H1 (cell line): ENCODE results near the gene XIRP1. TPM values are rescaled to one million over a fixed set of nuclear protein-coding genes. Genes with fewer than 3 reads are reported as not detected.

Experiments
- CTCF ChIA-PET: fragments of 300-600 bp; sonication (Branson Sonifier 250); formaldehyde crosslinking; loops from one replicate; lab custom pipeline; 2021; ENCODE audit not compliant: partially characterized antibody; lab: Charles Lee
- POLR2A ChIA-PET: fragments of 300-600 bp; sonication (Branson Sonifier 250); formaldehyde crosslinking; loops from one replicate; lab custom pipeline; 2021; ENCODE audit warnings: inconsistent platforms; ENCODE audit not compliant: partially characterized antibody; lab: Charles Lee
- DNase-seq, 2 experiments: peaks; one replicate each; pipeline versions ENCODE4 v3.0.0 to v3.0.0-alpha.2; 2010 to 2022; ENCODE audit warnings: low spot score in 2 of 2, low read depth in 1 of 2, mixed read lengths in 1 of 2
- FAIRE-seq: peaks from 2 replicates; lab custom pipeline; 2011; peaks lifted over from hg19 to GRCh38; lab: Jason Lieb, UNC
- H2AFZ ChIP-seq: 2 replicates; pipeline ENCODE4 v1.8.1; 2012; ENCODE audit warnings: low read length, inconsistent platforms
- H2AK5ac ChIP-seq: 2 replicates; pipeline ENCODE4 v1.6.1; 2013; ENCODE audit warnings: low read depth, low read length
- H2BK120ac ChIP-seq: replicated peaks from 2 replicates; pipeline ENCODE3; 2013; ENCODE audit warnings: low read depth, low read length, inconsistent platforms
- H2BK12ac ChIP-seq: 2 replicates; pipeline ENCODE4 v1.6.1; 2013; ENCODE audit warnings: low read depth, low read length
- H2BK15ac ChIP-seq: 2 replicates; pipeline ENCODE4 v1.6.1; 2013; ENCODE audit warnings: low read length
- H2BK20ac ChIP-seq: 2 replicates; pipeline ENCODE4 v1.6.1; 2013; ENCODE audit warnings: low read length
- H2BK5ac ChIP-seq: 2 replicates; pipeline ENCODE4 v1.6.1; 2013; ENCODE audit warnings: low read depth, low read length
- H3K14ac ChIP-seq: 2 replicates; pipeline ENCODE4 v1.6.1; 2013; ENCODE audit warnings: inconsistent platforms; ENCODE audit not compliant: insufficient read length
- H3K18ac ChIP-seq: 2 replicates; pipeline ENCODE4 v1.6.1; 2013; ENCODE audit warnings: low read length; ENCODE audit errors: extremely low read depth
- H3K23ac ChIP-seq: 2 replicates; pipeline ENCODE4 v1.6.1; 2013; ENCODE audit warnings: inconsistent platforms; ENCODE audit not compliant: insufficient read length
- H3K23me2 ChIP-seq: 2 replicates; pipeline ENCODE4 v1.6.1; 2013; ENCODE audit warnings: low read depth, low read length
- H3K27ac ChIP-seq: 2 replicates; pipeline ENCODE4 v1.6.1; 2011; ENCODE audit warnings: low read depth, low read length, inconsistent platforms
- H3K27me3 ChIP-seq, 4 experiments: replicated peaks in 1 of 4; 1 replicate in 1 of 4; 2 replicates in 3 of 4; pipeline versions ENCODE4 v1.6.1 to v1.8.1; 2011 to 2013; ENCODE audit warnings: low read length in 3 of 4, mild to moderate bottlenecking in 3 of 4, inconsistent platforms in 2 of 4, mixed read lengths in 2 of 4, moderate library complexity in 1 of 4; ENCODE audit not compliant: control insufficient read depth in 3 of 4, insufficient read depth in 3 of 4; ENCODE audit errors: extremely low read depth in 1 of 4
- H3K36me3 ChIP-seq, 4 experiments: 2 replicates each; pipeline versions ENCODE4 v1.6.1 to v1.8.1; 2011 to 2013; ENCODE audit warnings: mild to moderate bottlenecking in 4 of 4, low read length in 3 of 4, moderate library complexity in 2 of 4, control low read depth in 1 of 4, inconsistent platforms in 1 of 4; ENCODE audit not compliant: insufficient read depth in 4 of 4, control insufficient read depth in 2 of 4
- H3K4ac ChIP-seq: replicated peaks from 2 replicates; pipeline ENCODE3; 2013; ENCODE audit warnings: low read length, low read depth, mixed read lengths, inconsistent platforms; ENCODE audit not compliant: insufficient read length
- H3K4me1 ChIP-seq, 4 experiments: replicated peaks in 1 of 4; 1 replicate in 1 of 4; 2 replicates in 3 of 4; pipeline versions ENCODE4 v1.6.1 to v1.8.1; 2011 to 2013; ENCODE audit warnings: low read length in 3 of 4, inconsistent platforms in 2 of 4, mixed read lengths in 1 of 4; ENCODE audit not compliant: insufficient read depth in 4 of 4, control insufficient read depth in 3 of 4
- H3K4me2 ChIP-seq, 2 experiments: 2 replicates each; pipeline versions ENCODE4 v1.6.1 to v1.8.1; 2011 to 2013; ENCODE audit warnings: low read depth in 2 of 2, low read length in 2 of 2, control low read depth in 1 of 2, inconsistent platforms in 1 of 2, mild to moderate bottlenecking in 1 of 2; ENCODE audit not compliant: insufficient read depth in 1 of 2
- H3K4me3 ChIP-seq, 4 experiments: fragments of 200-600, 300-600 bp in 1 of 4; sonication (generic), shearing (Covaris generic), sonication (Bioruptor Twin) in 1 of 4; 2 replicates each; pipeline versions ENCODE4 v1.5.1 to v1.8.1; 2011 to 2016; ENCODE audit warnings: low read length in 4 of 4, low read depth in 3 of 4, control low read depth in 2 of 4, inconsistent platforms in 2 of 4, mild to moderate bottlenecking in 2 of 4, mixed read lengths in 1 of 4, moderate library complexity in 1 of 4; ENCODE audit not compliant: insufficient read depth in 2 of 4; ENCODE audit errors: extremely low read depth in 1 of 4
- H3K56ac ChIP-seq: replicated peaks from 2 replicates; pipeline ENCODE3; 2013; ENCODE audit warnings: low read depth, mild to moderate bottlenecking, mixed read lengths, low read length, inconsistent platforms; ENCODE audit not compliant: insufficient read length
- H3K79me1 ChIP-seq: 2 replicates; pipeline ENCODE4 v1.6.1; 2013; ENCODE audit warnings: low read depth, low read length, control low read depth
- H3K79me2 ChIP-seq, 2 experiments: 2 replicates each; pipeline versions ENCODE4 v1.6.1 to v1.8.1; 2012 to 2013; ENCODE audit warnings: low read length in 2 of 2, mild to moderate bottlenecking in 2 of 2, inconsistent platforms in 1 of 2; ENCODE audit not compliant: insufficient read depth in 2 of 2, control insufficient read depth in 1 of 2
- H3K9ac ChIP-seq, 4 experiments: replicated peaks in 1 of 4; 1 replicate in 1 of 4; 2 replicates in 3 of 4; pipeline versions ENCODE4 v1.6.1 to v1.8.1; 2011 to 2013; ENCODE audit warnings: low read depth in 3 of 4, low read length in 3 of 4, control low read depth in 2 of 4, mild to moderate bottlenecking in 2 of 4, moderate library complexity in 2 of 4, inconsistent platforms in 1 of 4; ENCODE audit errors: extremely low read depth in 1 of 4
- H3K9me3 ChIP-seq, 2 experiments: 2 replicates each; pipeline versions ENCODE4 v1.6.1 to v1.8.1; 2012 to 2013; ENCODE audit warnings: mild to moderate bottlenecking in 2 of 2, moderate library complexity in 2 of 2, control low read depth in 1 of 2, inconsistent platforms in 1 of 2, low read depth in 1 of 2, low read length in 1 of 2, mixed read lengths in 1 of 2; ENCODE audit not compliant: insufficient read depth in 2 of 2
- H4K20me1 ChIP-seq, 2 experiments: replicated peaks in 1 of 2; 2 replicates each; pipeline versions ENCODE3 to v1.8.1; 2011 to 2013; ENCODE audit warnings: inconsistent platforms in 2 of 2, low read length in 2 of 2, mild to moderate bottlenecking in 1 of 2; ENCODE audit not compliant: insufficient read depth in 2 of 2, control insufficient read depth in 1 of 2
- H4K5ac ChIP-seq: 2 replicates; pipeline ENCODE4 v1.6.1; 2013; ENCODE audit warnings: low read length, low read depth, mixed read lengths, inconsistent platforms; ENCODE audit not compliant: insufficient read length
- H4K8ac ChIP-seq: 2 replicates; pipeline ENCODE4 v1.8.0; 2013; ENCODE audit warnings: mild to moderate bottlenecking, moderate library complexity, low read length, inconsistent platforms; ENCODE audit not compliant: insufficient read depth; ENCODE audit errors: extremely low read depth
- H4K91ac ChIP-seq: replicated peaks from 2 replicates; pipeline ENCODE3; 2013; ENCODE audit warnings: low read length, mixed read lengths, inconsistent platforms; ENCODE audit not compliant: insufficient read length
- CBX5 ChIP-seq: fragments of 300-800, 300-1000 bp; sonication (generic); IDR thresholded peaks from 2 replicates; pipeline ENCODE4 v1.7.1; 2016; ENCODE audit warnings: antibody characterized with exemption, low read length, low read depth
- CHD2 ChIP-seq: IDR thresholded peaks from 2 replicates; pipeline ENCODE4 v1.6.1; 2012; ENCODE audit warnings: low read length, improper control_type of control experiment
- E2F6 ChIP-seq: IDR thresholded peaks from 2 replicates; pipeline ENCODE4 v1.6.1; 2012; ENCODE audit warnings: inconsistent platforms
- NANOG ChIP-seq: IDR thresholded peaks from 2 replicates; pipeline ENCODE4 v1.6.1; 2011; ENCODE audit warnings: low read length, low read depth, mild to moderate bottlenecking, inconsistent platforms; ENCODE audit not compliant: insufficient read depth, poor library complexity, severe bottlenecking
- NRF1 ChIP-seq: IDR thresholded peaks from 2 replicates; pipeline ENCODE4 v1.6.1; 2011; ENCODE audit warnings: mild to moderate bottlenecking, low read depth, low read length, improper control_type of control experiment
- POU5F1 ChIP-seq: IDR thresholded peaks from 2 replicates; pipeline ENCODE4 v1.6.1; 2011; ENCODE audit warnings: low read depth, mild to moderate bottlenecking, low read length, moderate library complexity
- RAD21 ChIP-seq, 2 experiments: IDR thresholded peaks in 1 of 2; conservative IDR thresholded peaks in 1 of 2; 2 replicates each; pipeline ENCODE4 v1.6.1; 2011; ENCODE audit warnings: low read depth in 2 of 2, low read length in 2 of 2, improper control_type of control experiment in 1 of 2, inconsistent platforms in 1 of 2, mild to moderate bottlenecking in 1 of 2, moderate library complexity in 1 of 2
- RBBP5 ChIP-seq: IDR thresholded peaks from 2 replicates; pipeline ENCODE4 v1.7.1; 2012; ENCODE audit warnings: low read depth, mild to moderate bottlenecking, inconsistent platforms, low read length, moderate library complexity, borderline replicate concordance
- RFX5 ChIP-seq: IDR thresholded peaks from 2 replicates; pipeline ENCODE4 v1.6.1; 2011; ENCODE audit warnings: low read depth, low read length, improper control_type of control experiment, borderline replicate concordance
- TAF7 ChIP-seq: optimal IDR thresholded peaks from 2 replicates; pipeline ENCODE3; 2011; ENCODE audit warnings: low read depth, mild to moderate bottlenecking, inconsistent platforms, low read length, moderate library complexity, borderline replicate concordance
- ZNF274 ChIP-seq: IDR thresholded peaks from 2 replicates; pipeline ENCODE4 v1.7.0; 2012; ENCODE audit warnings: low read length, borderline replicate concordance; ENCODE audit errors: extremely low read depth
- WGBS, 2 experiments: shearing (Covaris generic) in 1 of 2; methylation state at CpG; one replicate each; pipeline versions ENCODE4 v1.1.6 to v1.1.7; 2013 to 2015; ENCODE audit warnings: low lambda C conversion rate in 2 of 2, mixed read lengths in 2 of 2, inconsistent platforms in 1 of 2, low coverage in 1 of 2, missing lambda C conversion rate in 1 of 2; ENCODE audit not compliant: insufficient replicate concordance in 2 of 2, insufficient coverage in 1 of 2, insufficient read length in 1 of 2; ENCODE audit errors: extremely low coverage in 1 of 2, missing lambda C conversion rate in 1 of 2; 5-methylcytosine and 5-hydroxymethylcytosine counted together
- polyA plus RNA-seq, 7 experiments: library from polyadenylated mRNA; depleted of rRNA in 3 of 7; stranded (reverse) in 5 of 7; unstranded in 2 of 7; fragments of >200 nt in 5 of 7; fragments of 200-250 nt in 2 of 7; gene quantifications; 1 replicate in 5 of 7; 2 replicates in 1 of 7; 4 replicates in 1 of 7; pipeline versions ENCODE4 v1.2.1 to v1.2.3, GENCODE V29; 2011 to 2013; ENCODE audit warnings: missing spikeins in 2 of 7, mixed read lengths in 2 of 7
- total RNA-seq: library from RNA; stranded (reverse); fragmentation: NEBNext Ultra II Directional; extraction: Animal tissue kit (Norgen Biotek cat#: 25700); gene quantifications from 2 replicates; pipeline ENCODE4 v1.2.1, GENCODE V29; 2021
- TF ChIP-seq, protein P1 (sequence below): IDR thresholded peaks from 2 replicates; pipeline ENCODE4 v1.6.1; 2011; ENCODE audit warnings: low read depth, mild to moderate bottlenecking, low read length; ENCODE audit not compliant: insufficient read depth

XIRP1 gene
- total and polyA plus RNA-seq, 2 of the 8 experiments (the other 6 are each of a cell fraction or from before 2014, with no cell fraction given), result not detected

DNA sequence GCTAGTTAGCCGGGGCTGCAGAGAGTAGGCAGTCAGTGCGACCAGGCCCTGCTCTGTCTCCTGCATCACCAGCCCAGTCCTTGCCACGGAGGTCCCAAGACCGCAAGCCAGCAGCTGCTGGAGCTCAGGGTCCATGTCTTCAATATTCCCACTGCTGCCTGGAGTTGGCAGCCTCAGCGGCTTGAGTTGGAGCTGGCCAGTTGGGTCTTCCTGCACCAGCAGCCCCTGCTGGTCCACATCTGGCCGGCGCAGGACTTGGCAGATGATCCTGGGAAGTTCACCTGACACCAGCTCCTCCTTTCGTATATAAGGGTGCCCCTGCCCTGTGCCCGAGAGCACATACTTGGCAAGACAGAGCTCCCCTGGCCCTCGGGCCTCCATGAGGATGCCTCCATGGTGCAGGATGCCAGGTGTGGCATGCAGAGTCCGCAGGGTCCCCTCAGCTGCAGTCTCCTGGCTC lies 5.7 kb downstream of the XIRP1 start:
- Histone ChIP-seq H2AK5ac (no peak overlapping the region), H3K27me3 (no peaks in the 10 kb centered on the region)
- POLR2A ChIA-PET, result interaction anchor here (2.6 kb wide), 1 partner anchor 60 kb away, joined by 5 read pairs; no protein-coding TSS in a partner anchor
- TF ChIP-seq NANOG (no peak), TAF7 (no peak), ZNF274 (no peak), NRF1 (no peak), CHD2 (no peak), RAD21 (IDR thresholded peaks at IDR 0.05 in 1 of 2, conservative IDR thresholded peaks at IDR 0.05 in 1 of 2; ENCODE audit: low read depth in 2 of 2, low read length in 2 of 2) (no peak), RFX5 (no peak), E2F6 (no peak), CBX5 (no peak), POU5F1 (no peak), RBBP5 (no peak)
- TF ChIP-seq, protein P1, sequence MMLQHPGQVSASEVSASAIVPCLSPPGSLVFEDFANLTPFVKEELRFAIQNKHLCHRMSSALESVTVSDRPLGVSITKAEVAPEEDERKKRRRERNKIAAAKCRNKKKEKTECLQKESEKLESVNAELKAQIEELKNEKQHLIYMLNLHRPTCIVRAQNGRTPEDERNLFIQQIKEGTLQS, result no peak

More for the DNA sequence above, 5.7 kb downstream of the XIRP1 start:
- Histone ChIP-seq H4K8ac (no peak overlapping the region; the same call in 1 of the 2 replicates), H3K79me1 (no peaks in the 10 kb centered on the region), H3K4me3 (no peak overlapping the region), H3K9ac (no peak overlapping the region), H3K18ac (no peak overlapping the region), H3K4me1 (peaks cover 0 to 5% (median 2%) of the 10 kb centered on the region in 4 experiments; a peak in 3 of 7 replicates), H3K4ac (no peak overlapping the region), H2BK12ac (no peak overlapping the region), H3K79me2 (no peaks in the 10 kb centered on the region), H3K56ac (no peak overlapping the region), H3K14ac (no peak overlapping the region), H2BK120ac (no peak overlapping the region), H4K91ac (no peak overlapping the region), H2BK15ac (no peak overlapping the region), H3K23me2 (no peaks in the 10 kb centered on the region), H4K20me1 (no peaks in the 10 kb centered on the region), H2BK20ac (no peak overlapping the region), H3K36me3 (no peaks in the 10 kb centered on the region), H3K9me3 (no peaks in the 10 kb centered on the region), H2AFZ (no peak overlapping the region), H3K4me2 (no peak overlapping the region), H4K5ac (no peak overlapping the region), H3K23ac (no peak overlapping the region), H2BK5ac (no peak overlapping the region), H3K27ac (no peak overlapping the region)
- FAIRE-seq (no peak), DNase-seq (no peak)
- WGBS, 2 experiments, result 87% methylated on average over 11 of the region's 11 CpGs; no CpG with 5 or more reads in 1 of the 2 experiments
- CTCF ChIA-PET, result interaction anchor here (1.3 to 18.0 kb wide), 6 partner anchors 9 to 98 kb away, joined by 4 to 767 read pairs (median 103); partner anchors contain the start of gene CX3CR1
